Naive thymus-derived CD4-positive, alpha-beta T cell (primary cell): Measurements from ENCODE around the gene RCVRN. TPM values are rescaled to one million over a fixed set of nuclear protein-coding genes. Genes with fewer than 3 reads are reported as not detected.
"Not testable (repeated sequence)": the region's sequence is repeated elsewhere in the genome, so short reads cannot be mapped to it uniquely, and the experiment has no call there.

Experiments used
- ATAC-seq: fragments of 150-1000 bp; cut with Tn5 transposase; 2 replicates; pipeline ENCODE4 v1.10.0; 2021; ENCODE audit warnings: mild to moderate bottlenecking, moderate library complexity
- CTCF ChIA-PET: fragments of 350-600 bp; sonication (Branson Sonifier 250); formaldehyde crosslinking; loops from one replicate; lab custom pipeline; 2021; ENCODE audit warnings: antibody characterized with exemption; lab: Charles Lee
- POLR2A ChIA-PET: fragments of 350-600 bp; sonication (Branson Sonifier 250); formaldehyde crosslinking; loops from one replicate; lab custom pipeline; 2021; ENCODE audit warnings: antibody characterized with exemption, inconsistent platforms; lab: Charles Lee
- DNase-seq, 9 donors: peaks; one replicate each; pipeline versions ENCODE4 v3.0.0 to v3.0.0-alpha.2; 2020 to 2022; ENCODE audit warnings: mixed read lengths in 1 of 9
- H3K27ac ChIP-seq: one replicate; pipeline ENCODE4 v1.7.0; 2013; ENCODE audit warnings: mild to moderate bottlenecking, low read depth, low read length, moderate library complexity
- H3K27me3 ChIP-seq, 2 donors: one replicate each; pipeline ENCODE4 v1.7.0; 2013; ENCODE audit warnings: low read length in 2 of 2, mild to moderate bottlenecking in 2 of 2, moderate library complexity in 2 of 2; ENCODE audit not compliant: control insufficient read depth in 2 of 2, insufficient read depth in 2 of 2
- H3K36me3 ChIP-seq, 3 experiments: 1 replicate in 2 of 3; 2 replicates in 1 of 3; pipeline ENCODE4 v1.7.0; 2013; ENCODE audit warnings: low read length in 3 of 3, mild to moderate bottlenecking in 3 of 3, moderate library complexity in 1 of 3; ENCODE audit not compliant: insufficient read depth in 3 of 3, control insufficient read depth in 2 of 3
- H3K4me1 ChIP-seq, 2 donors: one replicate each; pipeline ENCODE4 v1.7.0; 2013; ENCODE audit warnings: low read length in 2 of 2, mild to moderate bottlenecking in 2 of 2, moderate library complexity in 1 of 2; ENCODE audit not compliant: control insufficient read depth in 2 of 2, insufficient read depth in 2 of 2
- H3K4me3 ChIP-seq: 2 replicates; pipeline ENCODE4 v1.7.0; 2013; ENCODE audit warnings: mild to moderate bottlenecking, low read length
- H3K9me3 ChIP-seq, 3 experiments: 1 replicate in 2 of 3; 2 replicates in 1 of 3; pipeline ENCODE4 v1.7.0; 2013; ENCODE audit warnings: low read length in 3 of 3; ENCODE audit not compliant: control insufficient read depth in 2 of 3
- H3K27ac Mint-ChIP-seq, 9 donors: one replicate each; pipeline ENCODE4 v1.8.0; 2020 to 2022; ENCODE audit warnings: mixed read lengths in 9 of 9, mild to moderate bottlenecking in 8 of 9, moderate library complexity in 5 of 9, inconsistent platforms in 2 of 9
- H3K27me3 Mint-ChIP-seq, 5 donors: one replicate each; pipeline ENCODE4 v1.8.0; 2021 to 2022; ENCODE audit warnings: mixed read lengths in 5 of 5, mild to moderate bottlenecking in 1 of 5
- H3K36me3 Mint-ChIP-seq, 5 donors: one replicate each; pipeline ENCODE4 v1.8.0; 2020 to 2022; ENCODE audit warnings: mixed read lengths in 5 of 5, mild to moderate bottlenecking in 3 of 5, inconsistent platforms in 1 of 5
- H3K4me1 Mint-ChIP-seq, 7 donors: one replicate each; pipeline ENCODE4 v1.8.0; 2020 to 2022; ENCODE audit warnings: mixed read lengths in 7 of 7, mild to moderate bottlenecking in 3 of 7, inconsistent platforms in 1 of 7
- H3K4me3 Mint-ChIP-seq, 10 donors: one replicate each; pipeline ENCODE4 v1.8.0; 2020 to 2022; ENCODE audit warnings: mild to moderate bottlenecking in 10 of 10, mixed read lengths in 10 of 10, moderate library complexity in 6 of 10, inconsistent platforms in 2 of 10
- H3K9me3 Mint-ChIP-seq, 11 donors: one replicate each; pipeline ENCODE4 v1.8.0; 2020 to 2022; ENCODE audit warnings: mixed read lengths in 11 of 11, mild to moderate bottlenecking in 4 of 11, inconsistent platforms in 1 of 11, moderate library complexity in 1 of 11
- intact Hi-C, 2 donors: fragments of 100-400 bp; cut with micrococcal nuclease; formaldehyde crosslinking; loops; one replicate each; pipeline ENCODE4 v1.15.1; 2023
- polyA plus RNA-seq, 2 donors: library from polyadenylated mRNA; unstranded; fragments of 300-500 nt; fragmentation: Illumina TruSeq; gene quantifications; one replicate each; pipeline ENCODE4 v1.2.3, GENCODE V29; 2021
- total RNA-seq, 6 experiments: library from RNA in 5 of 6; stranded (reverse) in 5 of 6; gene quantifications; 1 replicate in 5 of 6; 2 replicates in 1 of 6; pipeline ENCODE4 v1.2.3 and lab custom pipeline; 2021 to 2026

The RCVRN gene
- total and polyA plus RNA-seq, 7 experiments from 2014 or later, result 0.93 TPM; not detected in 6

DNA sequence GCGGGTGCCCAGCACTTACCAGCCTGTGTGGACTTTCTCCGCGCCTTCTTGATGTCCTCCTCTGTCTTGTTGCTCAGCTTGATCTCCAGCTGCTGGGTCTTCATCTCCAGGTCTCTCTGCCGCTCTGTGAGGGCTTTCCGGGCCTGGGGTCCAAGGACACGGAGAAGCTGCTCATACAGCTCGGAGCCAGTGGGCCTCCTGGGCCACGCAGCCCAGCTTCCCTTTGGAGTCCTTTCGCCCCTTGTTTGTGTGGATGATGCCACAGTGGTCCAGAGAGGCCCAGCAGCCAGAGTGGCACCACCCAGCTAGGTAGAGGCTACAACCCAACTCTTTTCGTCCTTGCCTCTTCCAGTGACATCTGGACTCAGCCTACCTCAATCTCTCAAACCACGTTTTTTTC, 20.4 kb upstream of the RCVRN start:
- CTCF ChIA-PET, result interaction anchor here (1.0 to 1.4 kb wide), 2 partner anchors 20 to 32 kb away, joined by 3 read pairs; partner anchors contain the start of gene RCVRN
- ATAC-seq (peak; percentile 6), DNase-seq (no peak)
- Mint-ChIP-seq H3K4me1 (peaks cover 0 to 5% (median 0%) of the 10 kb centered on the region in 7 donors), H3K4me3 (no peak overlapping the region), H3K9me3 (no peaks in the 10 kb centered on the region), H3K27ac (no peak overlapping the region), H3K27me3 (no peaks in the 10 kb centered on the region), H3K36me3 (no peaks in the 10 kb centered on the region)
- H3K4me1 ChIP-seq, result no peaks in the 10 kb centered on the region
- H3K4me3 ChIP-seq, result no peak overlapping the region
- H3K36me3 ChIP-seq, result no peaks in the 10 kb centered on the region
- intact Hi-C loops, result loop anchor here in 1 of 2 donors (10.0 kb wide), 1 partner anchor 429 kb away; no protein-coding TSS in a partner anchor
- POLR2A ChIA-PET, result no interaction called here
- H3K9me3 ChIP-seq, result no peaks in the 10 kb centered on the region
- H3K27me3 ChIP-seq, result no peaks in the 10 kb centered on the region
- H3K27ac ChIP-seq, result no peak overlapping the region

DNA sequence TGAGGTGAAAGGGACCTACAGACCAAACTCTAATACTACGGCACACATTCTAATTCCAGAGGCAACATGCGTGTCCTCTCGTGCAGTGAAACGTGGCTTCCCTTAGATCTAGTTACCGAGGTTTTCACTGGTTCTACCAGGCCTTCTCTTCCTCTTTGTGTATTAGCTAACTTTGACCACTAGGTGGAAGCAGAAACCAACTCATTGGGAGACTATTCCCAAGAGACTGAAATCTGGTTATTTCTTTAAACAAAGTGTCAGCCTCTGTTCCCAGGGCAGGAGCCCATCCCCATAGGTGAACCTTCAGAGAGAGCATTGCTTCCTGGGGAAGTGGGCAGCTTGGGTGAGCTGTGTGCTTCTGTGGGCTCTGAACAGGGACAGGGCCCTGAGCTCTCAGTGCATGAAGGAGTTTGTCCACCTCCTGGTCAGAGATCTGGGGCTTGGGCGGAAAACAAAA, 19.7 kb upstream of the RCVRN start:
- peak in 6 of 9 donors; percentile 7 to 56 (median 41) for DNase-seq
- ATAC-seq, result peak; percentile 72
- H3K27ac ChIP-seq, result no peak overlapping the region

DNA sequence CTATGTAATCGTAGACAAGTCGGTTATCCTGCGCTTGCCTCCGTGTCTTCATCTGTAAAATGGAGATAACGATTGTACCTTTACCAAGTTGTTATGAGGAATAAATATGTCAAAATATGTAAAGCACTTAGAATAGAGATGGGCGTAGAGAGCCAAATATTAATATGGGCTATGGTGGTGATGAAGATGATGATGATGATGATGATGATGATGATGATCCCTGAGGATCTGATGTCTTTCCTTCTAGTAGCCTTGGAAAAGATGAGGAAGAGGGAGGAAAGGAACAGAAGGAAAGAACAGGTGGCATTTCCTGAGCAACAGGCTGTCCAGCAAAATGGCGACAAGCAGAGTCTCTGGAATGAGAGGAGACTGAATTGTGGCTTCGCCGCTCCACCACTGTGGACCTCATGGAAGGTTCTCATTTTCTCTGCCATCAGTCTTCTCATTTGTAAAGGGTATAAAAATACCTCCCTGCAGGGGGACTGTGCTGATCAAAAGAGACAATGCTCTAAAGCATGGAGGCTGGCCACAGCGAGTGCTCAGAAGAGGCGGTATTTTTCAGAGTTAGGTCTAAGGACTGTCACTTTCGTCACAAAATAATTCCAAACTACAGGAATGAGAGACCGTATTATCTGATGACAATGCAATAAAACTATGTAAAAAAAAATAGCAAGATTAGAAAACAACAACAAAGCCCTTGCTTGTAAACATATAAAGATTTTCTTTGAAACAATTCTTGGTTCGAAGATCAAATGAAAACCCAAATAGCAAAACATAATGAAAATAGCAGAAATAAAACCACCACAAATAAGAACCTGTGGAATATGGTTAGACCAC, 17.2 kb upstream of the RCVRN start:
- H3K4me3 Mint-ChIP-seq, result no peak overlapping the region
- H3K27ac Mint-ChIP-seq, result no peak overlapping the region
- Histone ChIP-seq H3K27me3 (no peaks in the 10 kb centered on the region), H3K4me1 (no peaks in the 10 kb centered on the region), H3K27ac (no peak overlapping the region), H3K9me3 (no peaks in the 10 kb centered on the region), H3K36me3 (no peaks in the 10 kb centered on the region), H3K4me3 (no peak overlapping the region)
- ATAC-seq (no peak), DNase-seq (no peak)
- H3K4me1 Mint-ChIP-seq, result peaks cover 0 to 5% (median 0%) of the 10 kb centered on the region in 7 donors
- intact Hi-C loops, result loop anchor here in 1 of 2 donors (10.0 kb wide), 1 partner anchor 433 kb away; no protein-coding TSS in a partner anchor
- H3K27me3 Mint-ChIP-seq, result no peaks in the 10 kb centered on the region
- H3K9me3 Mint-ChIP-seq, result no peaks in the 10 kb centered on the region
- no peaks in the 10 kb centered on the region for H3K36me3 Mint-ChIP-seq
- ChIA-PET CTCF (no interaction called here), POLR2A (no interaction called here)

More for the DNA sequence above, 19.7 kb upstream of the RCVRN start:
- Mint-ChIP-seq H3K4me3 (peak overlapping the region in 1 of 10 donors; percentile 26), H3K4me1 (peaks cover 0 to 5% (median 0%) of the 10 kb centered on the region in 7 donors), H3K27ac (peak overlapping the region in 1 of 9 donors; percentile 38), H3K27me3 (no peaks in the 10 kb centered on the region), H3K9me3 (no peaks in the 10 kb centered on the region), H3K36me3 (no peaks in the 10 kb centered on the region)
- POLR2A ChIA-PET, result no interaction called here
- no peaks in the 10 kb centered on the region for H3K36me3 ChIP-seq
- no peaks in the 10 kb centered on the region for H3K4me1 ChIP-seq
- H3K9me3 ChIP-seq, result no peaks in the 10 kb centered on the region
- CTCF ChIA-PET, result interaction anchor here (0.8 to 1.6 kb wide), 4 partner anchors 15 to 690 kb away, joined by 3 to 4 read pairs (median 3); partner anchors contain the start of gene RCVRN
- no peaks in the 10 kb centered on the region for H3K27me3 ChIP-seq
- H3K4me3 ChIP-seq, result no peak overlapping the region
- intact Hi-C loops, result loop anchor here (1.0 to 10.0 kb wide), 2 partner anchors 35 to 430 kb away; no protein-coding TSS in a partner anchor

DNA sequence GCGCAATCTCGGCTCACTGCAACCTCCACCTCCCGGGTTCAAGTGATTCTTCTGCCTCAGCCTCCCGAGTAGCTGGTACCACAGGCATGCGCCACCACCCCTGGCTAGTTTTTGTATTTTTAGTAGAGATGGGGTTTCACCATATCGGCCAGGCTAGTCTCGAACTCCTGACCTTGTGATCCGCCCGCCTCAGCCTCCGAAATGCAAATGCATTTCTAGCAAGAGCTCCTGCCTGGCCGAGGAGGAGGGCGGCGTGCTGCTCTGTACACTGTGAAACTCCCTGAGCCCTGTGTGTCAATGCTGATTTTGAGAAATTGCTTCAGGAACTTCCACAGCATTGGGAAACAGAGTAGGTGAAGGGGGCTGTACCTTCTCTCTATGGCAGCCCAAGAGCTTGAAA, 16.1 kb upstream of the RCVRN start:
- H3K27ac Mint-ChIP-seq, H3K4me1 ChIP-seq, POLR2A ChIA-PET, CTCF ChIA-PET, H3K4me3 Mint-ChIP-seq, H3K9me3 Mint-ChIP-seq, H3K27me3 ChIP-seq, H3K36me3 Mint-ChIP-seq, ATAC-seq, H3K36me3 ChIP-seq, H3K27ac ChIP-seq, H3K27me3 Mint-ChIP-seq, H3K4me1 Mint-ChIP-seq, DNase-seq, H3K9me3 ChIP-seq, H3K4me3 ChIP-seq: not testable (repeated sequence)
- intact Hi-C loops, result loop anchor here in 1 of 2 donors (10.0 kb wide), 1 partner anchor 434 kb away; no protein-coding TSS in a partner anchor

DNA sequence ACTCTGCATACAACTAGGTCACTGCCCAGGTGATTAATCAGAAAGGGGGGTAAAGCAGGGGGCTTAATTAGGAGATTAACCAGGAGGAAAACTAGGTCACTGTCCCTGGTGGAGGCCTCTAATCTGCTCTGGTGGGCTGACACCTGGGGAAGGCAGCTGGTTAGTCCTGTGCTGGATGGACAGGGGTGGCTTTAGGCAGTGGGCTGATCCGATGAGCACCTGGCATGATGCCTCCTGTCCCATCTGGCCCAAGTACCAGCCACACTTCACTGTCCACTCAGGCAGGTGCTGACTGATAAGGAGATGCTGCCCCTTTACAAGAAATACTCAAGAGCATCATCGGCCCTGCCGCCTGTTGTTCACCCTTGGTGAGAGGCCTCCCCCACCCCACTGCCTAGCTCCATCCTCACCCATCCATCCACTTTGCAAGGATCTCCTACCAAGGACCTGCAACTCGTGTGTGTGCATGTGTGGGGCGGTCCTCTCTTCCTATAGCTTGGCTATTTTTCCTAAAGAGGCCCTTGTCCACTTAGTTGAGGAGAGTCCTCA, 13.8 kb upstream of the RCVRN start:
- no peak overlapping the region for H3K4me3 Mint-ChIP-seq
- ChIA-PET POLR2A (no interaction called here), CTCF (no interaction called here)
- no peaks in the 10 kb centered on the region for H3K36me3 ChIP-seq
- H3K9me3 ChIP-seq, result no peaks in the 10 kb centered on the region
- ATAC-seq, result no peak
- no peaks in the 10 kb centered on the region for H3K4me1 Mint-ChIP-seq
- H3K27me3 Mint-ChIP-seq, result no peaks in the 10 kb centered on the region
- no peak for DNase-seq
- H3K36me3 Mint-ChIP-seq, result no peaks in the 10 kb centered on the region
- no peaks in the 10 kb centered on the region for H3K27me3 ChIP-seq
- no peaks in the 10 kb centered on the region for H3K4me1 ChIP-seq
- no peaks in the 10 kb centered on the region for H3K9me3 Mint-ChIP-seq
- no peak overlapping the region for H3K27ac Mint-ChIP-seq
- H3K27ac ChIP-seq, result no peak overlapping the region
- no peak overlapping the region for H3K4me3 ChIP-seq
- intact Hi-C loops, result no loop called here

DNA sequence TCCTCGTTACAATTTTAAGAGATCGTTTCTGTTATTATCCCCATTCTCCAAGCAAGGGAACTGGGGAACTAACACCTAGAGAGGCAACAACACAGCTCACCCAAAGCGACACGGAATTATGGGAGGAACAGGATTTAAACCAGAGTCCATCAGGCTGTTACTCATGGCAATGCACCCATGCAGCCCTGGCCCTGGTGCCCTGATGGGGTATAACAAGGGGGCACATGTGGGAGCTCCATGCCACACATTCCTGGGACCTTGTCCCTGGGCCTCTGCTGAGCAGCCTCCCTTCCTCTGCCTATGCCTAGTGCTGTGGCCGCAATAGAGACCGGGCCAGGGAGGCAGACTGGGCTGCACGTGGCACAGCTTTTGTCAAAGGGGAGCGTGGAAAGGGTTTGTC, 13.3 kb upstream of the RCVRN start:
- Mint-ChIP-seq H3K27ac (no peak overlapping the region), H3K9me3 (no peaks in the 10 kb centered on the region), H3K4me1 (no peaks in the 10 kb centered on the region), H3K36me3 (no peaks in the 10 kb centered on the region), H3K4me3 (no peak overlapping the region), H3K27me3 (no peaks in the 10 kb centered on the region)
- intact Hi-C loops, result no loop called here
- ChIA-PET CTCF (no interaction called here), POLR2A (no interaction called here)
- Histone ChIP-seq H3K27ac (no peak overlapping the region), H3K27me3 (no peaks in the 10 kb centered on the region), H3K9me3 (no peaks in the 10 kb centered on the region), H3K4me1 (no peaks in the 10 kb centered on the region), H3K4me3 (no peak overlapping the region), H3K36me3 (no peaks in the 10 kb centered on the region)
- ATAC-seq (no peak), DNase-seq (no peak)
